Keratinocyte (primary cell): ENCODE data around the gene ARHGAP1.

Source experiments
- CTCF ChIP-seq, 3 experiments: IDR thresholded peaks in 1 of 3; conservative IDR thresholded peaks in 1 of 3; optimal IDR thresholded peaks in 1 of 3; 2 replicates in 2 of 3; 3 replicates in 1 of 3; pipeline versions ENCODE3 to v1.5.1; 2011; ENCODE audit warnings: low read length in 3 of 3, mild to moderate bottlenecking in 3 of 3, moderate library complexity in 2 of 3, control low read depth in 1 of 3, inconsistent platforms in 1 of 3; ENCODE audit not compliant: insufficient read depth in 2 of 3; ENCODE audit errors: extremely low read depth in 1 of 3
- EZH2 ChIP-seq: IDR thresholded peaks from one replicate; pipeline ENCODE4 v1.6.1; 2012; ENCODE audit warnings: inconsistent platforms, mild to moderate bottlenecking, low read length, moderate library complexity

- no peak for TF ChIP-seq CTCF (optimal IDR thresholded peaks at IDR 0.05 in 1 of 3, IDR thresholded peaks at IDR 0.05 in 1 of 3, conservative IDR thresholded peaks at IDR 0.05 in 1 of 3; ENCODE audit: extremely low read depth in 1 of 3, insufficient read depth in 2 of 3, low read length in 3 of 3)
- no peak for TF ChIP-seq EZH2
Measured at GRCh38 chr11:46721286-46721685, 20.9 kb upstream of the ARHGAP1 start.
